NT2/D1 (cell line): Measurements from ENCODE around the gene DDX42.

Experiments used
- SUZ12 ChIP-seq: IDR thresholded peaks from 2 replicates; pipeline ENCODE4 v1.6.1; 2011; ENCODE audit not compliant: insufficient read length, insufficient read depth; ENCODE audit errors: extremely low read depth
- YY1 ChIP-seq: IDR thresholded peaks from 2 replicates; pipeline ENCODE4 v1.6.1; 2011; ENCODE audit not compliant: insufficient read length, insufficient read depth
- ZNF274 ChIP-seq: IDR thresholded peaks from 2 replicates; pipeline ENCODE4 v1.6.1; 2011; ENCODE audit warnings: mild to moderate bottlenecking, low read depth, low read length

DNA sequence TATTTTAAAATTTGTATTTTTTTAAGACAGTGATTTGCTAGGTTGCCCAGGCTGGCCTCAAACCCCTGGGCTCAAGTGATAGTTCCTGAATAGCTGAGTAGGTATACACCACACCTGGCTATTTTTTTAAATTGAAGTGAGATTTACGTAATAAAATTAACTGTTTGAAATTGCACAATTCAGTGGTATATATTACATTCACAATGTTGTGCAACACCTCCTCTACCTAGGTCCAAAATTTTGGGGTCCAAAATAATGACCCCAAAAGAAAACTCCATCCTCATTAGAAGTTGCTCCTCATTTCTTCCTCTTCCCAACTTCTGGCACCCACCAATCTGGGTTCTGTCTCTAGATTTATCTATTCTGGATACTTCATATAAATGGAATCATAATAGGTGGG, 71.5 kb downstream of the DDX42 start:
- TF ChIP-seq SUZ12: no peak
- TF ChIP-seq YY1: no peak
- no peak for TF ChIP-seq ZNF274
